PC-9 (cell line): ENCODE data around the gene NHLRC2. TPM values are rescaled to one million over a fixed set of nuclear protein-coding genes. Genes with fewer than 3 reads are reported as not detected.

Experiments
- BruUV-seq: library from RNA; stranded (reverse); fragments of 400-500 nt; replicated peaks from 2 replicates; lab custom pipeline; 2021; lab: Mats Ljungman, UMichigan
- CTCF ChIA-PET: fragments of 300-600 bp; sonication (Branson Sonifier 250); formaldehyde crosslinking; loops from one replicate; lab custom pipeline; 2022; ENCODE audit warnings: antibody characterized with exemption; lab: Charles Lee
- POLR2A ChIA-PET: fragments of 300-600 bp; sonication (Branson Sonifier 250); formaldehyde crosslinking; loops from one replicate; lab custom pipeline; 2022; ENCODE audit warnings: antibody characterized with exemption; ENCODE audit not compliant: unreplicated experiment; lab: Charles Lee
- DNase-seq, 2 experiments: peaks; one replicate each; pipeline versions ENCODE4 v3.0.0 to v3.0.0-alpha.2; 2015 to 2022; ENCODE audit warnings: mixed read lengths in 1 of 2
- H2AFZ ChIP-seq: fragments of 200-600 bp; sonication (generic); 2 replicates; pipeline ENCODE4 v1.8.1; 2017; ENCODE audit warnings: antibody characterized with exemption
- H3F3A ChIP-seq: fragments of 200-600 bp; sonication (generic); 2 replicates; pipeline ENCODE4 v1.8.1; 2017; ENCODE audit warnings: antibody characterized with exemption, mild to moderate bottlenecking, low read depth; ENCODE audit not compliant: insufficient read depth
- H3K27ac ChIP-seq: fragments of 200-600 bp; sonication (generic); 2 replicates; pipeline ENCODE4 v1.6.1; 2016; ENCODE audit warnings: mixed run types
- H3K27me3 ChIP-seq: fragments of 200-600 bp; sonication (generic); 2 replicates; pipeline ENCODE4 v1.6.1; 2016; ENCODE audit warnings: low read depth, mixed run types; ENCODE audit not compliant: insufficient read depth
- H3K36me3 ChIP-seq: fragments of 200-600 bp; sonication (generic); 2 replicates; pipeline ENCODE4 v1.6.1; 2016; ENCODE audit warnings: low read depth, mixed run types
- H3K4me1 ChIP-seq: fragments of 200-600 bp; sonication (generic); replicated peaks from 2 replicates; pipeline ENCODE4 v1.6.1; 2016; ENCODE audit warnings: mixed run types; ENCODE audit not compliant: insufficient read depth
- H3K4me2 ChIP-seq: fragments of 200-600 bp; sonication (generic); 2 replicates; pipeline ENCODE4 v1.6.1; 2017; ENCODE audit warnings: mixed run types
- H3K4me3 ChIP-seq: fragments of 200-600 bp; sonication (generic); 2 replicates; pipeline ENCODE4 v1.6.1; 2016; ENCODE audit warnings: mixed run types
- H3K79me2 ChIP-seq: fragments of 200-600 bp; sonication (generic); 2 replicates; pipeline ENCODE4 v1.6.1; 2017; ENCODE audit warnings: low read depth, mixed run types
- H3K9me2 ChIP-seq: fragments of 200-600 bp; sonication (generic); 2 replicates; pipeline ENCODE4 v1.8.1; 2017; ENCODE audit warnings: mild to moderate bottlenecking; ENCODE audit not compliant: insufficient read depth
- H3K9me3 ChIP-seq: fragments of 200-600 bp; sonication (generic); 2 replicates; pipeline ENCODE4 v1.8.1; 2016; ENCODE audit warnings: low read depth; ENCODE audit not compliant: insufficient read depth
- H4K20me1 ChIP-seq: fragments of 200-600 bp; sonication (generic); 2 replicates; pipeline ENCODE4 v1.8.1; 2017; ENCODE audit not compliant: insufficient read depth
- EZH2 ChIP-seq: fragments of 200-600 bp; sonication (generic); IDR thresholded peaks from 2 replicates; pipeline ENCODE4 v1.8.0; 2017; ENCODE audit warnings: antibody characterized with exemption, low read depth
- intact Hi-C: fragments of 100-400 bp; cut with micrococcal nuclease; formaldehyde crosslinking; loops from one replicate; pipeline ENCODE4 v1.10.0; 2022; ENCODE audit not compliant: unreplicated experiment
- total RNA-seq: library from RNA; stranded (reverse); gene quantifications from 2 replicates; pipeline ENCODE4 v1.2.3, GENCODE V29; 2021
- TF ChIP-seq, protein P1 (sequence below): fragments of 200-600 bp; sonication (generic); conservative IDR thresholded peaks from 2 replicates; pipeline ENCODE4 v1.6.1; 2017; ENCODE audit warnings: mixed run types, antibody characterized with exemption, mild to moderate bottlenecking, moderate library complexity

The NHLRC2 gene
- total RNA-seq, 1 experiment from 2014 or later, result 22.8 TPM

DNA sequence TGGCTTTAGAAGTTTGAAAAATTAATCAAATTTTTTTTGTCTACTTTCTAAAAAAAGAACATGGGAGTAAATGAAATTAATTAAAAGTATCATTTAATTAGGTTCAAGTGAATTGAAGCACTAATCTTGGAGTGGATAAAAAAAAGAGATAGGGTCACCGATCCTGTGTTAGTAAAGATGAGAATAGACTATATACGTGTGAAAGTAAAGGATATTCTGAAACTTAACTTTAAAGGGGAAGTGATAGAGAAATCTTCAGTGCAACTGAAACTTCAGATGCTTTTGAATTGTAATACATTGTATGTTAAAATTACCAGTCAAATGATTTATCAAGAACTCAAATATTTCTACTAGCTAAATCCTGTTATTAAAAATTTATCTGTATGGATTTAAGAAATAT is 4.8 kb downstream of the NHLRC2 start:
- peaks cover 9% of the 10 kb centered on the region for H3K36me3 ChIP-seq
- H2AFZ ChIP-seq, result no peak overlapping the region
- POLR2A ChIA-PET, result no interaction called here
- intact Hi-C loops, result loop anchor here (10.0 kb wide), 1 partner anchor 154 kb away; no protein-coding TSS in a partner anchor
- no peaks in the 10 kb centered on the region for H3K9me3 ChIP-seq
- H3K27ac ChIP-seq, result no peak overlapping the region
- H3K9me2 ChIP-seq, result no peaks in the 10 kb centered on the region
- H3F3A ChIP-seq, result no peaks in the 10 kb centered on the region
- H3K27me3 ChIP-seq, result no peaks in the 10 kb centered on the region
- DNase-seq, result no peak
- no peaks in the 10 kb centered on the region; the same call in 1 of the 2 replicates for H4K20me1 ChIP-seq
- BruUV-seq, result no TSS peak
- H3K4me1 ChIP-seq, result peaks cover 16% of the 10 kb centered on the region
- H3K4me2 ChIP-seq, result no peak overlapping the region
- TF ChIP-seq, protein P1, sequence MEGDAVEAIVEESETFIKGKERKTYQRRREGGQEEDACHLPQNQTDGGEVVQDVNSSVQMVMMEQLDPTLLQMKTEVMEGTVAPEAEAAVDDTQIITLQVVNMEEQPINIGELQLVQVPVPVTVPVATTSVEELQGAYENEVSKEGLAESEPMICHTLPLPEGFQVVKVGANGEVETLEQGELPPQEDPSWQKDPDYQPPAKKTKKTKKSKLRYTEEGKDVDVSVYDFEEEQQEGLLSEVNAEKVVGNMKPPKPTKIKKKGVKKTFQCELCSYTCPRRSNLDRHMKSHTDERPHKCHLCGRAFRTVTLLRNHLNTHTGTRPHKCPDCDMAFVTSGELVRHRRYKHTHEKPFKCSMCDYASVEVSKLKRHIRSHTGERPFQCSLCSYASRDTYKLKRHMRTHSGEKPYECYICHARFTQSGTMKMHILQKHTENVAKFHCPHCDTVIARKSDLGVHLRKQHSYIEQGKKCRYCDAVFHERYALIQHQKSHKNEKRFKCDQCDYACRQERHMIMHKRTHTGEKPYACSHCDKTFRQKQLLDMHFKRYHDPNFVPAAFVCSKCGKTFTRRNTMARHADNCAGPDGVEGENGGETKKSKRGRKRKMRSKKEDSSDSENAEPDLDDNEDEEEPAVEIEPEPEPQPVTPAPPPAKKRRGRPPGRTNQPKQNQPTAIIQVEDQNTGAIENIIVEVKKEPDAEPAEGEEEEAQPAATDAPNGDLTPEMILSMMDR, result no peak
- TF ChIP-seq EZH2, result no peak
- CTCF ChIA-PET, result no interaction called here
- H3K4me3 ChIP-seq, result no peak overlapping the region
- peaks cover 42% of the 10 kb centered on the region for H3K79me2 ChIP-seq

- Histone ChIP-seq H3K79me2 (no peaks in the 10 kb centered on the region), H3K4me1 (no peaks in the 10 kb centered on the region), H3K4me3 (no peak overlapping the region), H4K20me1 (no peaks in the 10 kb centered on the region), H3F3A (no peaks in the 10 kb centered on the region), H3K9me2 (no peaks in the 10 kb centered on the region), H2AFZ (no peak overlapping the region), H3K27me3 (no peaks in the 10 kb centered on the region), H3K36me3 (peaks cover 4% of the 10 kb centered on the region; the same call in 1 of the 2 replicates), H3K4me2 (no peak overlapping the region), H3K27ac (no peak overlapping the region), H3K9me3 (no peaks in the 10 kb centered on the region)
- TF ChIP-seq EZH2, result no peak
- TF ChIP-seq, protein P1, result no peak
- no peak for DNase-seq
- ChIA-PET CTCF (no interaction called here), POLR2A (no interaction called here)
- no TSS peak for BruUV-seq
- intact Hi-C loops, result no loop called here
Observed at GRCh38 chr10:113865901-113866300, 11.4 kb downstream of the NHLRC2 start.

GRCh38 chr10:113866551-113867394 is 12.3 kb downstream of the NHLRC2 start:
- H3K27me3 ChIP-seq, result no peaks in the 10 kb centered on the region
- no peaks in the 10 kb centered on the region for H3K9me3 ChIP-seq
- no peak overlapping the region for H2AFZ ChIP-seq
- POLR2A ChIA-PET, result no interaction called here
- H3K4me2 ChIP-seq, result no peak overlapping the region
- no TSS peak for BruUV-seq
- TF ChIP-seq EZH2, result no peak
- TF ChIP-seq, protein P1, result no peak
- H3K79me2 ChIP-seq, result no peaks in the 10 kb centered on the region
- intact Hi-C loops, result no loop called here
- H3K4me1 ChIP-seq, result no peaks in the 10 kb centered on the region
- H4K20me1 ChIP-seq, result no peaks in the 10 kb centered on the region
- CTCF ChIA-PET, result no interaction called here
- H3K9me2 ChIP-seq, result no peaks in the 10 kb centered on the region
- no peaks in the 10 kb centered on the region for H3K36me3 ChIP-seq
- no peak overlapping the region for H3K27ac ChIP-seq
- no peak for DNase-seq
- no peaks in the 10 kb centered on the region for H3F3A ChIP-seq
- no peak overlapping the region for H3K4me3 ChIP-seq
